Breast epithelium (tissue), 4 donors: ENCODE measurements around the gene WNT5B. TPM values are rescaled to one million over a fixed set of nuclear protein-coding genes. Genes with fewer than 3 reads are reported as not detected.

Experiments
- DNase-seq, 2 donors: peaks; one replicate each; pipeline ENCODE4 v3.0.0-alpha.2; 2019; ENCODE audit warnings: low spot score in 2 of 2
- H3K27ac ChIP-seq, 2 donors: fragments of 200-600 bp; sonication (generic) in 1 of 2; one replicate each; pipeline ENCODE4 v1.5.1; 2016 to 2019; ENCODE audit warnings: mild to moderate bottlenecking in 1 of 2
- H3K27me3 ChIP-seq, 2 donors: fragments of 200-600 bp; sonication (generic) in 1 of 2; one replicate each; pipeline versions ENCODE4 v1.5.1 to v1.6.0; 2017 to 2019; ENCODE audit warnings: control low read depth in 1 of 2, mild to moderate bottlenecking in 1 of 2
- H3K36me3 ChIP-seq: fragments of 200-600 bp; one replicate; pipeline ENCODE4 v1.5.1; 2019
- H3K4me1 ChIP-seq, 2 donors: fragments of 200-600 bp; sonication (generic); one replicate each; pipeline ENCODE4 v1.5.1; 2016 to 2019; ENCODE audit warnings: control low read depth in 1 of 2
- H3K4me3 ChIP-seq, 3 donors: fragments of 200-600 bp; sonication (generic); 1 replicate in 2 of 3; 2 replicates in 1 of 3; pipeline ENCODE4 v1.5.1; 2016 to 2019; ENCODE audit warnings: mild to moderate bottlenecking in 3 of 3, moderate library complexity in 2 of 3
- H3K9me3 ChIP-seq, 2 donors: fragments of 200-600 bp; sonication (generic) in 1 of 2; one replicate each; pipeline ENCODE4 v1.5.1; 2016 to 2019; ENCODE audit warnings: control low read depth in 1 of 2
- CTCF ChIP-seq, 3 donors: fragments of 450-650 bp; IDR thresholded peaks; one replicate each; pipeline ENCODE4 v1.5.1; 2016 to 2017; ENCODE audit warnings: antibody characterized with exemption in 3 of 3, mild to moderate bottlenecking in 3 of 3, moderate library complexity in 3 of 3
- POLR2A ChIP-seq: fragments of 450-650 bp; IDR thresholded peaks from one replicate; pipeline ENCODE4 v1.6.1; 2016; ENCODE audit warnings: antibody characterized with exemption, mild to moderate bottlenecking, moderate library complexity
- POLR2AphosphoS5 ChIP-seq, 3 donors: sonication (generic); formaldehyde crosslinking; IDR thresholded peaks; one replicate each; pipeline ENCODE4 v1.6.1; 2017; ENCODE audit warnings: antibody characterized with exemption in 3 of 3
- intact Hi-C: fragments of 100-400 bp; cut with DNase I; formaldehyde crosslinking; loops from one replicate; pipeline ENCODE4 v1.15.1; 2023; ENCODE audit warnings: low total_unique reads
- total RNA-seq, 3 donors: library from RNA; depleted of rRNA; stranded (reverse); fragments of >200 nt; gene quantifications; one replicate each; pipeline ENCODE4 v1.1.0, GENCODE V29; 2016

Gene WNT5B
- total RNA-seq, 3 donors from 2014 or later, result 3.9 to 11.9 (median 4.0) TPM

DNA sequence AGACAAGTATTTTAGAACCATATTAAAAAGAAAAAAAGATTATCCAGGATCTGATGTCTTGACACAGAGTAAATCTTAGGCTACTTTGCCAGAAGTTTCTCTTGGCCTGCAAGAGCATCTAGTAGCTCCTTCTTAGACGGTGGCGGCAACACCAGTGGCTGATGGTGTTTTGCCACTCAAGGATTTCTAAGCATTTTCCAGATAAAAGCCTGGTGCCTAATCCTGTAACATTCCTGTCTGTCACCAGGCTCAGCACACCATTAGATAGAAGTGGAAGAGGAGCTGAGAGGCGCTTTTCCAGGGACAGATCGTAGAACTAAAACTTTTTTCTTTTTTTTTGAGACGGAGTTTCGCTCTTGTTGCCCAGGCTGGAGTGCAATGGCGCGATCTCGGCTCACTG lies 14.0 kb downstream of the WNT5B start:
- H3K9me3 ChIP-seq, result no peaks in the 10 kb centered on the region
- no peaks in the 10 kb centered on the region for H3K36me3 ChIP-seq
- TF ChIP-seq POLR2A, result no peak
- TF ChIP-seq CTCF (IDR thresholded peaks at IDR 0.05), result no peak
- TF ChIP-seq POLR2AphosphoS5 (IDR thresholded peaks at IDR 0.05), result no peak
- no peak overlapping the region for H3K4me3 ChIP-seq
- H3K27me3 ChIP-seq, result no peaks in the 10 kb centered on the region
- DNase-seq, result no peak
- H3K27ac ChIP-seq, result no peak overlapping the region
- intact Hi-C loops, result loop anchor here (10.0 kb wide), 1 partner anchor 292 kb away; no protein-coding TSS in a partner anchor
- H3K4me1 ChIP-seq, result peaks cover 0 to 4% of the 10 kb centered on the region in 2 donors

DNA sequence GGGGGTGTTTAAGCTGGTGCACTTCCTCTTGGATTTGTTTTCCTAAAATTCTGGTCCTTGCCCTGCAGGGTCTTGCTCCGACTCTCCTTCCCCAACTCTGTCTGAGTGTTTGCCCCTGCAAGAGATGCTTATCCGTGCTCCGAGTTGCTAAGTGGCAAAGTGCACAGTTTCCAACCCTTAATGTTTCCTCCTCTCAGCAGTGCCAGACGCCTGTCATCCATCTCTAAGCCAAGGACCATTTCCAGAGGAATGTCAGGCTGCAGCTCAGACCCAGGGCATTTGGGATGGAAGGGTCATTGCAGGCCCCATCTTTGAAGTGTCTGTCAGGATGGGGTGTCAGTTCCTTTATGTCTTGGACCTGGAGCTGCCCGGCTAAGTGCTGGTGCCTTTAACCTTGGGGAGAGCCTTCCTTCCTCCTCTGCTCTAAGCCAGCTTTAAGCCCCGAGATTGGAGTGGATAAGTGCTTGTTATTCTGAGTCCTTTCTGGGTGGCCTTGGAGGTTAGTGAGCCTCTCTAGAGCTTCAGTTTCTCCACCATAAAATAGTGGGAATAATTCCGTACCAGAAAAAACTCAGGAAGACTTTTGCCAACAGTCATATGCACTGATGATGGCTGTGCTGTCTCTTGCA lies 15.0 kb downstream of the WNT5B start:
- H3K4me3 ChIP-seq, result no peak overlapping the region
- TF ChIP-seq POLR2A (no peak), CTCF (IDR thresholded peaks at IDR 0.05) (no peak), POLR2AphosphoS5 (IDR thresholded peaks at IDR 0.05) (no peak)
- H3K27ac ChIP-seq, result no peak overlapping the region
- intact Hi-C loops, result loop anchor here (10.0 kb wide), 1 partner anchor 291 kb away; no protein-coding TSS in a partner anchor
- peaks cover 0 to 4% of the 10 kb centered on the region in 2 donors for H3K4me1 ChIP-seq
- no peak for DNase-seq
- H3K9me3 ChIP-seq, result no peaks in the 10 kb centered on the region
- H3K36me3 ChIP-seq, result no peaks in the 10 kb centered on the region
- H3K27me3 ChIP-seq, result no peaks in the 10 kb centered on the region

- Histone ChIP-seq H3K27me3 (no peaks in the 10 kb centered on the region), H3K4me3 (no peak overlapping the region), H3K36me3 (no peaks in the 10 kb centered on the region), H3K9me3 (no peaks in the 10 kb centered on the region), H3K4me1 (peaks cover 0 to 4% of the 10 kb centered on the region in 2 donors), H3K27ac (no peak overlapping the region)
- peak in 1 of 2 donors; percentile 76 for DNase-seq
- intact Hi-C loops, result loop anchor here (10.0 kb wide), 1 partner anchor 290 kb away; no protein-coding TSS in a partner anchor
- TF ChIP-seq POLR2A, result no peak
- no peak for TF ChIP-seq POLR2AphosphoS5 (IDR thresholded peaks at IDR 0.05)
- no peak for TF ChIP-seq CTCF (IDR thresholded peaks at IDR 0.05)
Measured at GRCh38 chr12:1644534-1645438, 15.8 kb downstream of the WNT5B start.

DNA sequence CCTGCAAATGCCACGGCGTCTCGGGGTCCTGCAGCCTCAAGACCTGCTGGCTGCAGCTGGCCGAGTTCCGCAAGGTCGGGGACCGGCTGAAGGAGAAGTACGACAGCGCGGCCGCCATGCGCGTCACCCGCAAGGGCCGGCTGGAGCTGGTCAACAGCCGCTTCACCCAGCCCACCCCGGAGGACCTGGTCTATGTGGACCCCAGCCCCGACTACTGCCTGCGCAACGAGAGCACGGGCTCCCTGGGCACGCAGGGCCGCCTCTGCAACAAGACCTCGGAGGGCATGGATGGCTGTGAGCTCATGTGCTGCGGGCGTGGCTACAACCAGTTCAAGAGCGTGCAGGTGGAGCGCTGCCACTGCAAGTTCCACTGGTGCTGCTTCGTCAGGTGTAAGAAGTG lies 16.8 kb downstream of the WNT5B start:
- no peak overlapping the region for H3K4me3 ChIP-seq
- TF ChIP-seq POLR2A (no peak), CTCF (IDR thresholded peaks at IDR 0.05) (no peak), POLR2AphosphoS5 (IDR thresholded peaks at IDR 0.05) (no peak)
- no peak for DNase-seq
- no peaks in the 10 kb centered on the region for H3K36me3 ChIP-seq
- no peaks in the 10 kb centered on the region for H3K9me3 ChIP-seq
- H3K4me1 ChIP-seq, result peaks cover 0 to 4% of the 10 kb centered on the region in 2 donors
- H3K27me3 ChIP-seq, result no peaks in the 10 kb centered on the region
- intact Hi-C loops, result loop anchor here (10.0 kb wide), 1 partner anchor 289 kb away; no protein-coding TSS in a partner anchor
- no peak overlapping the region for H3K27ac ChIP-seq
